Activated CD4-positive, alpha-beta T cell treated with anti-CD3 and anti-CD28 coated beads, Interleukin-2, amount 50 U/mL, for 48 hours (primary cell): ENCODE measurements around the gene PLA2G12B.

Source experiments
- DNase-seq, 2 experiments: peaks; one replicate each; pipeline ENCODE4 v3.0.0-alpha.2; 2020

Gene PLA2G12B

GRCh38 chr10:72888151-72888638, 66.4 kb downstream of the PLA2G12B start:
- DNase-seq, result no peak

GRCh38 chr10:72887043-72887442, 67.6 kb downstream of the PLA2G12B start:
- DNase-seq, result peak; percentile 5 to 6

- no peak for DNase-seq
Observed at GRCh38 chr10:72886621-72887020, 68.0 kb downstream of the PLA2G12B start.

- no peak for DNase-seq
Observed at GRCh38 chr10:72885953-72886352, 68.7 kb downstream of the PLA2G12B start.
